Measurements from ENCODE around the gene HAPLN3.

The HAPLN3 gene

DNA sequence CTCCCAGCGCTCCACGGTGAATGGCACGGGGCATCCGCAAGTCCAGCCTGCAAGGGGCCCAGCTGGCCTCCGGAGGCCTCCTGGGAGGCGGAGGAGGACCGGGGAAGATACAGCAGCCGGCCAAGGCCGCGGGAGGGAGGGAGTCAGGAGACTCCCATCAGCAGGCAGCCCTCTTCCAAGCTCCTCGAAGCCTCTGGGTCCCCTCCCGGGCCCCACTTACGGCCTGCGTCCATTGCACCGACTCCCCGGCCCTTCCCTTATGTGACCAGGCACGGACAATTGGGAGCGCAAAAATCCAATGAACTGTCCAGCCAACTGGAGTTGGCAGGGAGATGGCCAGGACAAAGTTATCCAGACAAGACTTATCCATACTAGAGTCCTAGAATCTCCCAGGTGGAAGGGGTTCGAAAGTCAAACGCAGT, 17.2 kb upstream of the HAPLN3 start:
- in situ Hi-C loops (cut with MboI; ENCODE audit: low sequenced_read_pairs), result no loop called here

DNA sequence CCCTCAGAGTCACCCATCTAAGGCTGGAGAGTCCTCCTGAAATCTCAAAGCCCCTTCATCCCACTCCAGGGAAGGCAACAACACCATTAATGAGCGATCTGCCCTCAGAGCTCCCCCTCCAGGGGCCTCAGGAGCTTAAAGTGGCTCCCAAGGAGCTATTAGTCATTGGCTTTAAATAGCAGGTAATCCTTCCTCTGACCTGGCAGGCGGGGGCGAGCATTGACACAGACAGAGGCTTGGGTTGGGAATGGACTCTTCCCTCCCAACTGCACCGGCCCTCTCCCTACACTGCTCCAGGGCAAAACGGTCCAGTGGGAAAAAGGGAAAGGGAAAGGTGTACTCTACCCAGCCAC, 16.4 kb upstream of the HAPLN3 start:
- in situ Hi-C loops (cut with MboI; ENCODE audit: low sequenced_read_pairs), result no loop called here

DNA sequence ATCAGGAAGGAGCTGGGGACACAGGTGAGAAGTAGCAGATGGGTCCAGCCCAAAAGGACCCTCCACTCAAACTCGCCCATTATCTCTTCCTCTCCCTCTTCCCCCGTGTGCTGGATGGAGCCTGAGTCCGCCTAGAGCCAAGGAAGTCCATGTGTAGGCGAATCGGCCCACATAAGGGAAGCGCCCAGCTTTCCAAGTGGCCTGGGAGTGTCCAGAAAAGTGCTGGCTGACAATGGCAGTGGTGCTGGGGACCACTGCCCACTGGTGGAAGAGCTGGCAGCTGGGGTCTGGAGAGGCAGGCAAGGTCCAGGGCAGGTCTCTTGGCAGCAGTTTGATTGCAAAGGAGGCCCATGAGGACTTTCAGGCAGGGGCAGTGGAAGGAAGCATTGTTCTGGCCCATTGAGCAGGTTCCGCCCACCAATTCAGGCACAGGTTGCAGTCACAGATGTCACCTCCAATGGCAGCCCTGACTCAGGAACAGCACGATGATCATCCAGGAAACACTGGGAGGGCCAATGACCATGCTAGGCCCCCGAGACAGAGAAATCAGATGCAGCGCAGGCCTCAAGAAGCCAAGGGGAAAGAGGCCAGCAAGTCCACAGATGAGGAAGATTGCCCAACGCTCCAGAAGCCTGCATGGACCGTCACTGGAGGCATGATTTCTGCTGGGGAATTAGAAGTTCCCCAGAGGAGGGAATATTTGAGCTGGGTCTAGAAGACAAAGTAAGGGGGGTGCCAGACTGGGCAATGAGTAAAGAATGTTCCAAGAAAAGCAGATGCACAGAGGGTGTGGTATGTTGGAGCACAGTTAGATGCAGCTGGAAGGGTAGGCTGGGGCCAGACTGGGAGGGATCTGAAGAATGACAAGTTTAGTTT, 14.8 kb upstream of the HAPLN3 start:
- in situ Hi-C loops (cut with MboI; ENCODE audit: low sequenced_read_pairs), result no loop called here

DNA sequence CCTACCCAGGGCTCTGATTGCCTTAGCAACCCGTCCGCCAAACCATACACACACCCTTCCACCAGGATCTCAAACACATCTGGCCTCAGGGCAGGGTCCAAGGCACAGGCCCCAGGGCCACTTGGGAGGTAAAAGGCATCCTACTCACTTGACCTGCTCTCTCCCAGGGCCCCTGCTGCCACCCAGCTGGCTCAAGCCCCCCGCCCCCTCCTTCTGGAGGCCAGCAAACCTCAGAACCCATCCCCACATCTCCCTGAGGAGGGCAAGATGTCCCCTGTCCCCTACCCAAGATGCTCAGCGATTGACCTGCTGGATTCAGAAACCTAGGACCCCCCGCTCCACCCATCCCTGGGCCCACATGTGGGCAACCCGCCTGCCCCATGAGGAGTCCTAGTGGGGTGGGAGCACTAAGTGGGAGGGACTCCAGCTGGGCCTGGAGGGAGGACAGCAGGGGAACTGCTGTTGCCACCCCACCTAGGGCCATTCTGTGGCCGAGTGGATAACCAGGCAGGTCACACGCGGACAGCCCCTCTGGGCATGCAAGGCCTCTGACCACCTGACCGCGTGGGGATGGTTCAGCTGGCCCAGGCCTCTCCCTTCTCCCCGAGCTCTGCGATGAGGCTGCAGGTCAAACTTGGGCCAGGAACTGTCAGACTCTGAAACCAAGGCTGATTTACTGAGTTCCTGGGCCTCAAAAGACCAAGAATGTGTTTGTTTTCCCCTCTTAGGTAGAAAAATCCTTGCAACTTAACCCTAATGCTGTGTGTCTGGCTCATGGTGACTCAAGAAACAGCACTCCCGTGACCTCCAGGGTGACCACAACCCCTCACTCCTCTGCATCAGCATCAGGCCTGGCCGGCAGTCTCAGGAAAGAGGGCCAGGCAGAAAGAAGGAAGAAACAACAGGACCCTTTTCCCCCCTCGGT, 13.6 kb upstream of the HAPLN3 start:
- in situ Hi-C loops (cut with MboI; ENCODE audit: low sequenced_read_pairs), result no loop called here

DNA sequence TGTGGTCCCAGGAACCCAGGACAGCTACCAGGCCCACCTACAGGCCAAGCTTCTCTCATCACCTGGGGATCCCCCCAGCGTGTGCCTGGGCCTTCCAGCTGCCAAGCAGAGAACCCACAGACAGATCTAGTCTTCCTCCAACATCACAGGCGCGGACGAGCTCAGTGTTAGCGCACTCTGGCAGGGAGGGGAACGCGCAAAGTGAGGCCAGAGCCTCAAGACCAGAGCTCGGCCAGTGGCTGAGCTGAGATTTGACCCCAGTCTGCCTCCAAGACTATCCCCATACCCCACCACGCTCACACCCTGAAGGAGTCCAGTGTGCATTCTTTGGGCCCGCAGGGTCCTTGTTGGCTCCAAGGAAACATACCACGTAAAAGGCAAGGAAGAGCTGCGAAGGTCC, 12.8 kb upstream of the HAPLN3 start:
- in situ Hi-C loops (cut with MboI; ENCODE audit: low sequenced_read_pairs), result no loop called here

DNA sequence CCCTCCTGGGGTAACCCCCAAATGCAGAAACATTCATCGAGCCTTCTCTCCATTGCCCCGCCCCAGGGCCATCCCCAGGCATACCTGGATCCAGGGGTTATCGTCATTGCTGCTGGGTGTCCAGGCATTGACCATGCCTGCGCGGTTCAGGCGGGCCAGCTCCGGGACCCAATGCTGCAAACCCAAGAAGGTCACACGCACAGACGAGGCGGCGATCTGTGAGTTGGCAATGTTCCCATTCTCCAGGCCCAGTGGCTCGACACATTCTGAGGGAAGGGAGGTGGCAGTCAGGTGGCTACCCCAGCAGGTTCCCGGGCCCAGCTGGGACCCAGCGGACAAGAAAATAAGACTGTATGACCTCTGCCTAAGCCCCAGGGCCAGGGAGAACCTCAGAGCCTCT, 11.8 kb upstream of the HAPLN3 start:
- in situ Hi-C loops (cut with MboI; ENCODE audit: low sequenced_read_pairs), result no loop called here

DNA sequence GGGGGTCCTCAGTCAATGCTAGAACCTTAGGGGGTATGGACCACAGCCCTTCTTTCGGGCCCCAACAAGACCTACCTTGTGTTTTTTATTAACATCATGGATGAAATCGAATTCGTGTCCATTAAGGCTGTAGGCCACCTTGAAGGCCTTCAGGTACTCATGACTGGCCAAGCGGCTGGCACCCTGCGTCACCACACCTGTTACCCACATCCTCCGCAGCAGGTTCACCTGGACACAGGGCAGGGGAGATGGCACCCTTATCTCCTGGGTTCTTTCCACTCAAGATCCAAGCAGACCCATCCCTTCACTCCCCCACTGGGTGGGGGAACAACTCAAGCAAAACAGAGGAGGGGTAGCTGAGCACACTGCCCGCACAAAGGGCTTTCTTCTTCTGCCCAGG, 11.2 kb upstream of the HAPLN3 start:
- in situ Hi-C loops (cut with MboI; ENCODE audit: low sequenced_read_pairs), result no loop called here

DNA sequence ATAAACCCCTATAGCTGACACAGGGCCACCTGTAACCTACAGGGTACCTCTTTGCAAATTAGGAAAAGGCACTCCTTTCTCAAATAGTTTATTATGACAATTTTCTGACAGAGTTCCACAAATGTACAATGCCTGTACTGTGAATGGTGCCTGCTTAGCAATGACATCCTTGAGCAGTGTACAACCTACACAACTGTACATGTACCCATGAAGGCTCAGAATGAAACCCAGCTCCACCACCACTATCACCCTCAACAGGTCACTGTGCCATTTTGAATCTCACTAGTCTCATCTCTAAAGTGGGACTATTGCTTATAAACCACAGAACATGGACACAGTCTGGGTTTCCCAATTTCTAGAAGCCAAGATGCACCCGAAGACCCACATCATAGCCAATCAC, 10.8 kb upstream of the HAPLN3 start:
- in situ Hi-C loops (cut with MboI; ENCODE audit: low sequenced_read_pairs), result no loop called here

DNA sequence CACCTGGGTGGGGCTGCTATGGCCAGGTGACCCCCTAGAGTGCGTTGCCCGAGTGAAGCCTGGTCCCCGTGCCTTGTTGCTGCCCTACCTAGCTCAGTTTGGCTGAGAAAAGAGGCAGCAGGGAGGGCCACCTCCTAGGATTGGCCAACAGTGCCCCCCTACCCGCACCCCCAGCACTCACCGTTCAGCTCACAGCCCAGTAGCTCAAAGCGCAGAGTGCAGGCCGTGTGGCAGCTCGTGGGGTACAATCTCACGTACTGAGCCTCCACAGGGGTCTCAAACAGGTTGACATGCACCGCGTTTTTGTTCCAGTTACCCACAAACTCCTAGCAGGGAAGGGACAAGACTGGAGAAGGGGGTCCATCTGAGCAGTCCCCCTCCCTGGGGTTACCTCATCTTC, 10.2 kb upstream of the HAPLN3 start:
- in situ Hi-C loops (cut with MboI; ENCODE audit: low sequenced_read_pairs), result no loop called here

DNA sequence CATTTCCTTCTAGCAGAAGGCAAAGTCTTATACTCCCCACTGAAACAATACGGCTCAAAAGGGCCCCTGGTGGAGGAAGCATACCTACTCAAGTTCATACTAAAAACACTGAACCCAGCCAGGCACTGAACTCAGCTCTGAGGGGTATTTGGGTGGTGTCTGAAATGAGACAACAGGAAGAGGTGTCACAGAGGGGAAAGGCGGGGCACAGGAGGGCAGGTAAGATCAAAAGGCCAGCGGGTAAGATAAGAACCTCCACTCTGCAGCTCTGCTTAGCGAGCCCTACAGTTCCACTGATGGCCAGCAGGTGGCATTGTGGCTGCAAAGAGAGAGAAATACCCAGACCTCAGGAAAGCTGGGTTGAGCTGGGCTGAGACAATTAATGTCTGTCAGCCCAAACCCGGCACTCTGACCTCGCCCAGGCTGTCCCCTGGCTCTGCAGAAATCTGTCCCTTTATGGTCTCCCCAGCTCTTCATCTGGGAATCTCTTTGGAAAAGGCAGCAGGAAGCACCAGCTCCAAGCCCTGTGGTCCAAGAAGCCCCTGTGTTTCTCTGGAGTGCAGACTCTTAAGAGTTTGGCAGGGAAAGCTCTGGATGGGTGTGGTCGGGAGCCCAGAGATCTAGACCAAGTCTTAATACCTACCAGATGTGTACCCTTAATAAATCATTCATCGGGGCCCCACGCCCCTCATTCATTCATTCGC, 9.4 kb upstream of the HAPLN3 start:
- in situ Hi-C loops (cut with MboI; ENCODE audit: low sequenced_read_pairs), result no loop called here

DNA sequence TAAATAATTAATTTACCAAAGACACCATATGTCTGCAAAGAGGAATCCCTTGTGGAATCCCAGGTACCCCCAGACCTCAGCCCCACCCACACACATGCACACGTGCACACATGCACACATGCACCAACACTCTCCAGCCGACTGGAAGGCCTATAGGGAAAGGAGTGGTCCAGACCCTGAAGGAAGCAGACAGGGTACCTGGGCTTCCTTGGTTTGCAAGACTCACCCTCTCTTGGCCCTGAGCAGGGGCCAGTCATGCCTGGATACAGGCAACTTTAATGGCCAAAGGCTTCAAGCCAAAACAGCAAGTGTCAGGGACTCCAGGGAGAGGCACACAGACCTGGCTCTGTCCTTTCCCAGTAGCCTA, 8.9 kb upstream of the HAPLN3 start:
- in situ Hi-C loops (cut with MboI; ENCODE audit: low sequenced_read_pairs), result no loop called here

DNA sequence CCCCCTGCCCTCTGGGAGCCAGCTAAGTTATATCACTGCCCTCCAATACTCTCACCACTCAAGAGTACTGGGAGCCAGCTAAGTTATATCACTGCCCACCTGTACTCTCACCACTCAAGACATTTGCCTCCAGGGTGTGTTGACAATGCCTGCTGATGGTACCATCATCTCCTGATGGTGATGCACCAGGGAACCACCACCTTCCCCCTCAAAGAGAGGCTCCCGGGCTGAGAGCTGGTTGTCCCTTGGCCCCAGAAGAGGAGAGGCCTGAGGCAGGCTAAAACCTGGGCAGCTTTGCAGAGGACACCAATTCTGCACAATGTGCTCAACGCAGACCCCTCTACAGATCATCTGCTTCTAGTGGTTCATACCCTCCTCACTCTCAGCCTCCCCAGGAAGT, 7.5 kb upstream of the HAPLN3 start:
- in situ Hi-C loops (cut with MboI; ENCODE audit: low sequenced_read_pairs), result no loop called here

DNA sequence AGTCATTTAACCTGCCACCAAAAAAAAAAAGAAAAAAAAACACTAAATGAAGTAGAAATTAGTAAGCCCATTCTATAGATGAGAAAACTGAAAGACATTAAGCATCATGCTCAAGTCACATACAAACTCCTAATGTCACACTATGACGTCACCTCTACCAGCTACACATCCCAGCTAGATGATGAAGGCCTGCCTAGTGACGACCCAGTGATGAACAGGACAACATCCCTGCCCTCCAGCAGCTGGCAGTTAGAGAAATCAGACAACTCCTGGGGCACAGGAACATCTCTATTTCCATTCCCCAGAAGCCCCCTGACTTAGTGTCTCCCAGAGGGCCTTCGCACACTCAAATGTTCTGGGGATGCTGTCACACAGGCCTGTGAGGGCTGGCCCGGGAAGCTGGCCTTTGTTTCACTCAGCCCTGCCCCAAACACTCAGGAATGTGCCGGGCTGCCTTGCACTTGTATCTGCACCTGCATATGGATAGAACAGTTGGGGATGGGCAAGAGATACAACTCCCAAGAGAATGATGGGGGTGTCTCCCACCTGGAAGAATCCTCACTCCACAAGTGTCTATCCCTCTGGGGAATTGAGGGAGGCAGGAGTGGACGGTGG, 7.0 kb upstream of the HAPLN3 start:
- in situ Hi-C loops (cut with MboI; ENCODE audit: low sequenced_read_pairs), result no loop called here

DNA sequence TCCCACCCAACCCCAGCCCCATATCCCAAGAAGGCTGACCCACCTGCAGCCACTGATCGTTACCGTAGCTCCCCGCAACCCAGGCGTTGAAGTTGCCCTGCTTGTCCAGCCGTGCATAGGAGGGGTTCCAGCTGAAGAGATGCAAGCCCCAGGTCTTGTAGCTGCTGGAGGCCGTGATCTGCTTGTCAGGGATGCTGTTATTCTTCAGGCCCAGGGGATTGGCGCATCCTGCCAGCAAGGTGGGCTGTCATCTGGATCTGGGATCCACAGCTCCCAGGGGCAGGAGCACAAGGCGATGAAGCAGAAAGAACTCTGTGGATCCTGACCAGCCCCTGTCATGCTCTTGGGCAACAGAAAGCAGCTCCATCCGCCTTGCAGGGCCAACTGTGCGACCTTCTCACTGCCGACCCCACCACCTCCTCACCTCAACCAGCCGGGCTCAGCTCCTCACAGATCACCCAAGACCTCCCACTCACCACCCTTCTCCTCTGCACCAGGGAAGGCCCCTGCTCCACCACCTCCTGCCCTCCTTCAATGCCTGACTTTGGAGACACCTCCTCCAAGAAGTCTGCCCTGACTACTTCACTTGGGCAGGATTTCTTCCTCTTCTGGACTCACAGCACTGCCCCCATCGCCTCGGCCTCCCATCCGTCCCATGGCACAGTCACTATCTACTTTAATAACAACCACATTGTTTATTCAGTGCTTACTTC, 6.3 kb upstream of the HAPLN3 start:
- in situ Hi-C loops (cut with MboI; ENCODE audit: low sequenced_read_pairs), result no loop called here

DNA sequence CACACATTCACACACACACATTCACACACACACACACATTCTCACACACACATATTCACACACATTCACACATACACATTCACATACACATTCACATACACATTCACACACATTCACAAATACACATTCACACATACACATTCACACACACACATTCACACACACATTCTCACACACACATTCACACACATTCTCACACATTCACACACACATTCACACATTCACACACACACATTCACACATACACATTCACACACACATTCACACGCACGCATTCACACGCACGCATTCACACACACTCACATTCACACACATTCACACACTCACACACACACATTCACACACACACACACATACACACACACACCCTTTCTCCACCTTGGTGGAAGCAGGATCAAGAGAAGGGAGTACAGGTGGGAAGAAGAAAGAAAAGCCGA, 5.7 kb upstream of the HAPLN3 start:
- in situ Hi-C loops (cut with MboI; ENCODE audit: low sequenced_read_pairs), result no loop called here

DNA sequence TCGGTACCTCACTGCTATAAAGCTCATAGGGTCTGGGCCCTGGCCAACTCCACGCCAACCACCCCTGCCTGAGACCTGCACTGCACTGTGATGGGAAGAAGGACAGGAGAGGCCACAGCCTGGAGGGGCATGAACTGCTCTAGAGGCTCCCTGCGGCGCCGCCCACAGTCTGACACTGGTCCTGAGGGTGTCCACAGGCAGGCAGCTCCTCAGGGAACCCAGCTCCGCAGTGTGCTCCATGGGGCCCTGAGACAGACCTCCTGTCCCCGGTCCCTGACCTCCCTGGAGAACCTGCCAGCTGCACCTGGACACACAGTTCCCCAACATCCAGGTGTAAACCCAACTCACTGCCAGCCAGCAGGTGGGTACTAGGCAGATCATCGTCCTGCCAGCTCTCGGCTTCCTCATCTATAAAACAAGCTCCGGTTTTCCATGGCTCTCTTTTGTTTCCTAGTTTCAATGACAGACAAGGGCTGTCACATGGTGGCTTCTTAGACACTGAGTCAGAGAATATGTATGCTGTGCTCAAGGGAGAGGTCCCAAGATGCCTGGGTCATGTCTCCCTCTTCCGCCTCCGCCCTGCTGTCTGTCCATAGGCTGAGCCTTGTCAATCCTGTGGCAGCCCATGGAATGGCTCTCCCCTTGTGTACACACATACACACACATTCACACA, 5.1 kb upstream of the HAPLN3 start:
- in situ Hi-C loops (cut with MboI; ENCODE audit: low sequenced_read_pairs), result no loop called here

DNA sequence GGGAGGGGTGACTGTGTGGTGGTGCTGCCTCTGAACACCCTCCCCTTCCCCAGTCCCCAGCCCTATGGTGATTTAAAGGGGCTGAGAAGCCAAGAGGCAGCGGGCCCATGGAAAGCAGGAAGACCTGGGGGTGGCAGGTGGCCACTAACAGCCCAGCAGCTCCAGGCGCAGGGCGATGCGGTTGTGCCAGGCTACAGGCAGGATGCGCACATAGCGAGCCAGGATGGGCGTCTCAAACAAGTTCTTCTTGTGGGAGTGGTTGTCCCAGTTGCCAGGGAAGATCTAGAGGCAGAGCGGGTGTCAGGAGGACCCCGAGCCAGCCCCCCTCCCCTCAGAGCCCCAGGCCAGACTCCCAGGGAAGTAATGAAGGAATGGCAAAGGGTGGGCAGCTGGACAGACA, 3.9 kb upstream of the HAPLN3 start:
- in situ Hi-C loops (cut with MboI; ENCODE audit: low sequenced_read_pairs), result no loop called here

DNA sequence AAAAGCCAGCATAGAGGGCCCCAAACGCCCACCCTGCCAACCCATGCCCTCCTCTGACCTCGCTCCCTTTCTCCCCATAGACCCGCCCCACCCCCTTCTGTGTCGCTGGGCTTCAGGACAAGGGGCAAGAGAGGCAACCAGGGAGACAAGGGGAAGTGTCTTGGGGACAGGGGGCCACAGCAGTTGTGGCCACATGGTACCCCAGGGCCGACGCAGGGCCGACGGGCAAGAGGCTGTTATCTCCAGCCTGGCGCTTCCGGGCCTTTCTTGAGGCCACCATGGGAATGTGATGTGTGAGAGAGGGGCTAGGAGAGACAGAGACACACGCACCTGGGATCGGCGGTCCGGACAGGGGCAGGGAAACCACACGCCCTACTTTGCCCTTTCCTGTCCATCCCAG, 3.4 kb upstream of the HAPLN3 start:
- in situ Hi-C loops (cut with MboI; ENCODE audit: low sequenced_read_pairs), result no loop called here

DNA sequence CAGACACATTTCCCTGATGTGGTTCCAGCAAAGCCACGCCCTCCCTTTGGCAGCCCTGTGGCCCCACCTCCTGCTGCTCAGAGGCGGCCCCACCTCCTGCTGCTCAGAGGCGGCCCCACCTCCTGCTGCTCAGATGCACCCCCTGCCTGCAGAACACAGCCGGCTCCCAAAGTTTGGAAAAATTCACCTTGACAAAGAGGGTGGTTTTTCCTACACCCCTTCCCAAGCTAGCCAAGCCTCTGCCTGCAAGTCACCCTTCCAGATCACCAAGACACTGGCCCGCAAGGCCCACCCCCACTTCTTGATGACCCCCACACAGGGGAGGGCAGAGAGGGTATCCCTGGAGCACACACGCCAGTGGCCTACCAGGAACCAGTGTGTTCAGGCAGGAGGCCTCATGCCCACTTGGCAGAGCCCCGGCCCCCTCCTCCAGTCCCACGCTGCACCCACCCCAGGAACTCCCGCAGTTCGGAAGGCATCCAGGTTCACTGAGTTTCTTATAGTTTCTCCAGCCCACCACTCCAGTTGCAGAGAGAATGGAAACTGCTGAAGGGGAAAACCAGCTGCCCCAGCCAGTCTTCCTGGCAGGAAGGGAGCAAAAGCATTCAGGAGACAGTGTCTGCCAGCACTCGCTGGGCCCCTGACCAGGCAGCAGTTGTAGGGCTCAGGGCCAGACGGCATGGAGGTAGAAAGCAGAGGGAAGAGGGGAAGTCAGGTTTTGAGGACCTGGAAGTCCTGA, 2.3 kb upstream of the HAPLN3 start:
- in situ Hi-C loops (cut with MboI; ENCODE audit: low sequenced_read_pairs), result no loop called here
